ENCODE measurements around the gene SSC5D.
"Not testable (repeated sequence)": the region's sequence is repeated elsewhere in the genome, so short reads cannot be mapped to it uniquely, and the experiment has no call there.

The SSC5D gene

DNA sequence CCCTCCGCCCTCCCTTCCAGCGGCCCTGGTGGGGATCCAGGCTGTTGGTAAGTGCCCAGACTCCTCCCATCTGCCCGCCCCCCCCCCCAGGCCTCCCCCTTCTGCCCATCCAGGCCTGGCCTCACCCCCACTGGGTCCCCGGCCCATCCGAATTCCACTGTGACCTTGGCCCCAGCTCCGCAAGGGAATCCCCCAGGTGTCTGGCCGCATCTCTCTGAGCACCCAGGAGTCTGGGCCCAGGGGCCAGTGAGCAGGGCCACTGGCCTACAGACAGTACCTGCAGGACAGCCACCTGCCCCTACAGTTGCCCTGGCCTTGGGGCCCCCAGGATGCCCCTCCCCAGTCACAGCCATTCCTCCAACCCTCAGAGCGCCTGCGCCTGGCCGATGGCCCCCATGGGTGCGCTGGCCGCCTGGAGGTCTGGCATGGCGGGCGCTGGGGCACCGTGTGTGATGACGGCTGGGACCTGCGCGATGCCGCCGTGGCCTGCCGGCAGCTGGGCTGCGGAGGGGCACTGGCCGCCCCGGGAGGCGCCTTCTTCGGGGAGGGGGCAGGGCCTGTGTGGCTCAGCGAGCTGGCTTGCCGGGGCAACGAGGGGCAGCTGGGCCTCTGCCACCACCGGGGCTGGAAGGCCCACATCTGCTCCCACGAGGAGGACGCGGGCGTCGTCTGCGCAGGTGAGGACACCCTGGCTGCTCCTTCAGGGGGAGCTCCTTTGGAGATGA lies 912 bp downstream of the SSC5D start:
- DNase-seq: no peak

DNA sequence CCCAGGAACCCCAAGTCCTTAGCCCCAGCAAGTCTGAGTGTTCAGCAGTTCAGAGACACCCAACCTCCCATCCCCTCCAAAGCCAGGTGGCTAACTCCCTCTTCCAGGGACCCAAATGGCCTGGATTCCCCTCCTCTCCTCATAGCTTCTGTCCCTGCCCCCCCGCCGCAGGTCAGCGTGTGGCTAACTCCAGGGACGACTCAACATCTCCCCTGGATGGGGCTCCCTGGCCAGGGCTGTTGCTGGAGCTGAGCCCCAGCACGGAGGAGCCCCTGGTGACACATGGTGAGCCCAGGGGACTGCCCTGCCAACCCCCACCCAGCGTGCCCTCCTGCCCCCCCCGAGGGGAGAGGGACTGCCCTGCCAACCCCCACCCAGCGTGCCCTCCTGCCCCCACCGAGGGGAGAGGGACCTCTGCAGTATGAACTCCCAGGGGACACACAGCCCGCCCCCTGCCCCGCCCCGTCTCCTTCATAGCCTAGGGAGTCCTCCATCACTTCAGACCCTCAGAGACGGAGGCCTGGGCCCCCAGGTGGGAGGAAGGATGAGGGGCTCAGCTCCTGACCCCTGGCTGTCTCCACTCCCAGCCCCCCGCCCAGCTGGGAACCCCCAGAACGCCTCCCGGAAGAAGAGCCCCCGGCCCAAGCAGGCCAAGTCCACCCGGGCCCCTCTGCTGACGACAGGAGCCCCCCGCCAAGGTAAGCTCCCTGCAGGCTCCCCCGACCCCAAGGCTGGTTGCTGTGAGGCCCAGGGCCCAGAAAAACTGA lies 1.7 kb downstream of the SSC5D start:
- DNase-seq: no peak

DNA sequence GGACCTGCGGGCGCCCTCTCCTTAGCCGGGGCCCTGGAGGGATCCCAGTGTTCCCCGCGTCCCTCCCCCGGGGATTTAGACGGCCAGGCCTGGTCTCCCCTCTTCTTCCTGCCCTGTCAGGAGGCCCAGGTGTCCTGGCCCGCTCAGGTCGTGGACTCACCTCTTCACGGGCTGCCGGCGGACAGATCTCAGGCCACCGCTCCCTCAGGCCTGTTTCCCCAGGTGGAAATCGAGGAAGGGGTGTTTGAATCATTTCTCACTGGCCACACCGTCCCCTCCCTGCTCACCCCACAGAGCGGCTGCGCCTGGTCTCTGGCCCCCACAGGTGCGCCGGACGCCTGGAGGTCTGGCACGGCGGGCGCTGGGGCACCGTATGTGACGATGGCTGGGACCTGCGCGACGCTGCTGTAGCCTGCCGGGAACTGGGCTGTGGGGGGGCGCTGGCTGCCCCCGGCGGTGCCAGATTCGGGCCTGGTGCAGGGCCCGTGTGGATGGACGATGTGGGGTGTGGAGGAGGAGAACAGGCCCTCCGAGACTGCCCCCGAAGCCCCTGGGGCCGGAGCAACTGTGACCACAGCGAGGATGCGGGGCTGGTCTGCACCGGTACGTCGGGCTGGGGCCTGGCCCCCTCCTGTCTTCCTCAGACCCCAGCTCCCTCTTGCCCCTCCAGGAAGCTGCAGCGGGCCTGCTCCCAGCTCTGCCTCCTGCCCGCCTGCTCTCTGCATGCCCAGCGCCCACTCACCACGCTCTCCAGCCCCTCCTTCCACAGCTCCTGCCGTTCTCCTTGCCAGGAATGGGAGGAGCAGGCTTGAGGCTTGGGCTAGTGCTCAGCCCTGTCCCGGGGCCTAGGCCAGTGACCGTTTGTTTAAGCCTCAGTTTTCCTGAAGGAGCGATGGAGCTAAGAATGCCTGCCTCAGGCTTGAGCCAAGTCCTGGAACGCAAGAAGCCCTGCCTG lies 2.5 kb downstream of the SSC5D start:
- no peak for DNase-seq

DNA sequence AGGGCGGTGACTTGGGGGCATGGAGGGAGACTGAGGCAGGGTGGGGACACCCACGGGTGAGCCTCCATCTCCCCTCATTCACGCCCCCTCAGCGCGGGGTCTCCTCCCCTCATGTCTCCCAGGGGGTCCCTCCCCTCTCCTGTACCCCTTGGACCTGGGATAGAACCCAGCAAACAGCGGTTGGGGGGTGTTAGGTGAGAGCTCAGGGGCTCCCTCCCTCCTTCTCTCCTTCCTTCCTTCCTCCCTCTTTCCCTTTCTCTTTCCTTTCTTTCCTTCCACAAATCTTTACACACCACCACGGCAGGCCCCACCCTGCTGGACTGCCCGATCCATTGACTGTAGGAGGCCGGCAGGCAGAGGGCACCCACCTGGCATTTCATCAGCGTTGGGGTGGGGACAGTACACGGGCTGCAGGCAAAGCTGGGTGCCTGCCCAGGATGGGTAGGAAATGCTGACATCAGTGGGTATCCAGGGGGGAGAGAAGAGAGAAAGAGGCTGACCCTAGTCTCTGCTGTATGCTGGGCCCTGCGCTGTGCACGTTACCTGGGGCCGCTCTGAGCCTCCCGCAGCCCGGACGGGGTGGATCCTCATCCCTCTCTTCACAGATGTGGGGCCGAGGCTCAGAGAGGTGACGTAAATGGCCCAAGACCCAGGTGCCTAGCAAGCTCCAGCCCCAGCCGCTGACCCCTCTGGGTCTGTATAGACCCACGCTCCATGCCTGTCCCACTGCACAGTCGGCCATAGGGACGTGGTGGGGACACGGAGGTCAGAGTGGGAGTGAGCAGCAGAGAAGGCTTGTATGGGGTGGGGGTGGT lies 3.5 kb downstream of the SSC5D start:
- no peak for DNase-seq

DNA sequence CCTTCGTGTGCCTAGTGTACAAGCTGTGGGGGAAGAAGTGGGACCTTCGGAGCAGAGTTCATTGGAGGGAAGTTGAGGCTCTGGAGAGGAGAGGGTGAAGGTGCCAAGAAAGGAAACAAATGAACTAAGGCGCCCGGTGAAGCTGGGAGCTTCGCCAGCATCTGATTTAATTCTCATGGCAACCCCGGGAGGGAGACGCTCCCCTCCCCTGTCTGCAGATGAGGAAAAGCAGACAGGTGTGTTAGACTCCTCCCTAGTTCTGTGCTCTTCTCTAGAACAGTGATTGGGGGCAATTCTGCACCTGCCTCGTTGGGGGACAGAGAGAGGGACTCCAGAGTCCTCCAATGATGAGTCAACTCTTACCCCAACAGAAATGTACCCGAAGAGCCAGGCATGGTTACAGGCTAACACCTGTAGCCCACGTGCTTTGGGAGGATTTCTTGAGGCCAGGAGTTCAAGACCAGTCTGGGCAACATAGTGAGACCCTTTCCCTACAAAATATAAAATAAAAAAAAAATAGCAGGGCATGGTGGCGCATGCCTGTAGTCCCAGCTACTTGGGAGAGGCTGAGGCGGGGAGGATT lies 4.2 kb downstream of the SSC5D start:
- no peak for DNase-seq

DNA sequence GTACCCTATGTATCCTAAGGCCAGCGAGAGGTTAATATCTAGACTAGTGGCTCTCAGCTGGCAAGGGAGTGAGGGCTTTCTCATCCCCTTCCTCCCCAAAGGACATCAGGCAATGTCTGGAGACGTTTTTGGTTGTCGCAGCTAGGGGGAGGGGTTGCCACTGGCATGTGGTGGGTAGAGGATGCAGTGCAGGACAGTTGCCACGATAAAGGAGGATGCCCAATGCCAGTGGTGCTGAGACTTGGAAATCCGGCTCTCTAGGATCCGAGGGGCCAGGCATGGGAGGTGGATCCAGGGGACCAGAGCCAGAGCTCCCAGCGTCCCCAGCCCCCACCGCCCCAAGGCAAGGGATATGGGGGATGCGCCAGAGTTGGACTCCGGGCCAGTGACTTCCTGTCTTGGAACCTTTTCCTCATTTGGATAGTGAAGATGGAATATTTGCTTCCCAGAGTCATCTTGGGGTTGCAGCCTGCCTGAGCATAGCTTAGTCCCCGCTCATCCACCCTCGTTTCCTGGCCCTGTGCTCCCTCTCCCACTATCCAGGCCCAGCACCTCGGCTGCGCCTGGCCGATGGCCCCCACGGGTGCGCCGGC lies 4.9 kb downstream of the SSC5D start:
- DNase-seq: no peak

DNA sequence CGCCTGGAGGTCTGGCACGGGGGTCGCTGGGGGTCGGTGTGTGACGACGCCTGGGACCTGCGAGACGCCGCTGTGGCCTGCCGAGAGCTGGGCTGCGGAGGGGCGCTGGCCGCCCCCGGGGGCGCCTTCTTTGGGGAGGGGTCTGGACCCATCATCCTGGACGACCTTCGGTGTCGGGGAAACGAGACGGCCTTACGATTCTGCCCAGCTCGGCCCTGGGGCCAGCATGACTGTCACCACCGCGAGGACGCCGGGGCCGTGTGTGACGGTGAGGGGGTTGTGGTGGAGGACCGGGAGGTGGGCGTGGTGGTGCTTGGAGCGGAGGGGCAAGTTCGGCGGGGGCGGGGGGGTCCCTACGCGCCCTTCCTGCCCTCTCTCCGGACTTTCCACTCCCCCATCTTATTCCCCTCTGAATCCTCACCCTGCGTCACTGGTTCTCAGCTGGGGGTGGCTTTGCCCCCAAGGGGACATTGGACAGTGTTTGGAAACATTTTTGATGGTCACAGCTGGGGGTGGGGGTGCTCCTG lies 5.5 kb downstream of the SSC5D start:
- DNase-seq: no peak

DNA sequence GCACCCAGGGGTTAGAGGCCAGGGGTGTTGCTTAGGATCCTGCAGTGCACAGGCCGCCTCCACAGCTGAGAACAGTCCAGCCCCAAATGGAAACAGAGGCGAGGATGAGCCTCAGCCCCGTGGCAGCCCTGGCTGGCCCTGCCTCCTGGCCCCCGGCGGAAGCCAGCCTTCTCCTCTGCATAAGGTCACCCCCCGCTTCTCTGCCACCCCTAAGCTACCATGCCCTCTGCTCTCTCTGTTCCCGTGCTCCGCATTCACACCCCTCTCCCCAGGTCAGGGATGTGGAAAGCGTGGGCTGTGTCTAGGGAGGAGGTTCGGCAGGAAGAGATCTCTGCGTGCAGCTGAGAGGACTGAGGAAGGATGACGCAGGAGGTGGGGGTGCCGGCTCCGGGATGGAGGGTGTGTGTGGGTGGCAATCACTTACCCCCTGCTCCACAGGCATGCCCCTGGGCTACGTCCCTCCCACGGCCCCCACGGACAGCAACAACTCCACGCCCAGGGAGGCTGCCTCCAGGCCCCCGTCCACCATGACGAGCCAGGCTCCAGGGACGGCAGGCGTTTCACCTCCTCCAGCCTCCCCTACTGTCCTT lies 6.0 kb downstream of the SSC5D start:
- no peak for DNase-seq

DNA sequence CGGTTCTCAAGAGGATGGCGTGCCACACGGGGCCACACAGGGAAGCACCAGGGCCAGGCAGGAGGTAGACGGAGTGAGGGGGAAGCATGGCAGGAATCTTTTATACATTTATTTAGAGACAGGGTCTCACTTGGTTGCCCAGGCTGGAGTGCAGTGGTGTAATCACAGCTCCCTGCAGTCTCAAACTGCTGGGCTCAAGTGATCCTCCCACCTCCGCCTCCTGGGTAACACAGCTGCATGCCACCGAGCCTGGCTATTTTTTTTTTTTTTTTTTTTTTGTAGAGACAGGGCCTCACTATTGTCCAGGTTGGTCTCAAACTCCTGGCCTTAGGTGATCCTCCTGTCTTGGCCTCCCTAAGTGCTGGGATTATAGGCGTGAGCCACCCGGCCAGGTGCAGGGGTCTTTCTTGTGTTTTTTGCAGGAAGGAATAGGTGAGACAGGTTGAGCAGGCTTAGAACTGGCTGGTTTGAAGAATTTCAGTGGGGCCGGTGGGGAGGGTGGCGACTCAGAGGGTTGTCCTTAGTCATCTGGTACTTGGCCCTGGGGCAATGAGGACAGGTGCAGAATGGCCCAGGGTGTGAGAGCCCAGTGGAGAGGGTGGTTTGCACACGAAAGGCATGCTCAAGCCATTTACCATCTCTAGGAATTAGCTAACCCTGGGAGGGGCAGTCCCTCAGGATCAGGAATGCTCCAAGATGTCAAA lies 7.6 kb downstream of the SSC5D start:
- no peak for DNase-seq

DNA sequence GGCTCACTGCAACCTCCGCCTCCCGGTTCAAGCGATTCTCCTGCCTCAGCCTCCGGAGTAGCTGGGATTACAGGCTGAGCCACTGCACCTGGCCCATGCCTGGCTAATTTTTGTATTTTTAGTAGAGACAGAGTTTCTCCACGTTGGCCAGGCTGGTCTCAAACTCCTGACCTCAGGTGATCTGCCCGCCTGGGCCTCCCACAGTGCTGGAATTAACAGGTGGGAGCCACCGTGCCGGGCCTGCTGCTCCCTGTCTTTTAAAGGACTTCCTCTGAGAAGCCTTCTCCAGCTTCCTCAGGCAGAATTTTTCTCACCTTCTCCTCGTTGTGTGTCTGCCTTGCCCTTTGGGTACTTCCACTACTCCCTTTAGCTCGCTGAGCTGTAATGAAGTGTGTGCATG lies 8.6 kb downstream of the SSC5D start:
- not testable (repeated sequence) for DNase-seq

DNA sequence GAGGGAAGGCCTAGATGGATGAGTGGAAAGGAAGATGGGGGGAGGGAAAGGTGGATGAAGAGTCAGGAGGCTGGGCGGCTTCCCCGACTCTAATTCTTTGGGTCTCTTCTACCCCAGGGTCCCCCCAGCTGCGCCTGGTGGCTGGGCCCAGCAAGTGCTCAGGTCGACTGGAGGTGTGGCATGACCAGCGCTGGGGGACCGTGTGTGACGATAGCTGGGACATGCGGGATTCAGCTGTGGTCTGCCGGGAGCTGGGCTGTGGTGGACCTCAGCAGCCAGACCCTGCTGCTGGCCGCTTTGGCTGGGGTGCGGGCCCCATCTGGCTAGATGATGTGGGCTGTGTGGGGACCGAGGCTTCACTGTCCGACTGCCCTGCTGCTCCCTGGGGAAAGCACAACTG lies 9.5 kb downstream of the SSC5D start:
- no peak for DNase-seq

DNA sequence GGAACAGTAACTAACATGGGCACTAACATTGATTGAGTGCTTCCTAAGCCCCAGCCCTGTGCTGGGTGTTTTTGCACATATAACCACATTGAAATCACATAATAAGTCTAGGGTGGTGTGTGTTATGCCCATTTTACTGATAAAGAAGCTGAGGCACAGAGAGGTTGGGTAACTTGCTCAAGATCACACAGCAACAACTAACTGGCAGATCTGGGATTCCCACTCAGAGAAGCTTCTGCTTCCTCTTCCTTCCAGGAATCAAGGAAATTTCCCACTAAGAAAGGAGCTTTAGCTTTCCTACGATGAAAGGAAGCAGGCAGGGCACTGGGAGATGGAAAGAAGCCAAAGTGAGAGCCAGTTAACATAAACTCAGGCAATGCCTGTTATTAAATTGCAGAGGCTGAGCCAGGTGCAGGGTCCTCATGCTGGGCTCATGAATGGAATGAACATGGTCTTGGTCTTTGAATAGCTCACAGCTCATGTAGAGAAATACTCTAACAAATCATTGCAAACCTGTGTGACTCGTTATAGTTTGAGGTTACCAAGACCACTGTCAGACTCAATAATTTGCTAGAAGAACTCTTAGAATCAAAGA lies 10.1 kb downstream of the SSC5D start:
- no peak for DNase-seq

DNA sequence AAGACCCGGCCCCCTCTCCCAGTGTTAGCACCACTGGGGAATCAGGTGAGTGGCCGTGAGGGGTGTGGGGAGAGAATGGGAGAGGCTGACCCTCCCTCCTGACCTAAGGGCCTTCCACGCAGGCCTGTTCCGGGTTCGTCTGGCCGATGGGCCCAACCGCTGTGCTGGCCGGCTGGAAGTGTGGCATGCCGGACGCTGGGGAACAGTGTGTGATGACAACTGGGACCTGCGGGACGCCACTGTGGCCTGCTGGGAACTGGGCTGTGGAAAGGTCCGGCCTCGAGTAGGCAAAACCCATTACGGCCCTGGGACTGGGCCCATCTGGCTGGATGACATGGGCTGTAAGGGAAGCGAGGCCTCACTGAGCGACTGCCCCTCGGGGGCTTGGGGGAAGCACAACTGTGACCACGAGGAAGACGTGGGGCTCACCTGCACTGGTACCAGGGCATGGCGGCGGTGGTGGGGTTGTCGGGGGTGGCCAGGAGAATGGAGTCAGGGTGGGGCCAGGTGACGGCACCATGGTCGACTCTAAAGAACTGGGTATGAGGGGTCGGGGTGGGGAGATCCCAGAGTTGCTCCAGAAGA lies 12.2 kb downstream of the SSC5D start:
- DNase-seq: no peak

DNA sequence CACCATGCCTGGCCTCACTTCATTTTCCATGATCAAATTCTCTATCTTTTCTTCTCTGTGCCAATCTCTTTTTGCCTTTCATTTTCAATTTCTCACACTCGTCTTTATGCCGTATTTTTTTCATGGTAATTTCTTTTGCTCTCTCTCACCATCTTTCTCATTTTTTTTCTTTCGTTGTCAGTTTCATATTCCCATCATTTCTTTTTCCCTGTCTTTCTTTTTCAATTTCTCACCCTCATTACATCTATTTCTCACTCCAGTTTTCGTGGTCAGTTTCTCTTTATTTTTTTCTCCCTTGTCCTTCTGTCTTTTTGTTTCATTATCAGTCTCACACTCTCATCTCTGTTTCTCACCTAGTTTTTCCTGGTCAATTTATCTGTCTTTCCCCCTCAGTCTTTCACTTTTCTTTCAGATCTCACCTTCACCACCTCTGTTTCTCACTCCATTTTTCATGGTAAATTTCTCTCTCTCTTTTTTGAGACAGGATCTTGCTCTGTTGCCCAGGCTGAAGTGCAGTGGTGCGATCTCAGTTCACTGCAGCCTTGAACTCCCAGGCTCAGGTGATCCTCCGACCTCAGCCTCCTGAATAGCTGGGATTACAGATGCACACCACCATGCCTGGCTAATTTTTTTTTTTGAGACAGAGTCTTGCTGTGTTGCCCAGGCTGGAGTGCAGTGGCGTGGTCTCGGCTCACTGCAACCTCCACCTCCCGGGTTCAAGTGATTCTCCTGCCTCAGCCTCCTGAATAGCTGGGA lies 14.1 kb downstream of the SSC5D start:
- DNase-seq: no peak

DNA sequence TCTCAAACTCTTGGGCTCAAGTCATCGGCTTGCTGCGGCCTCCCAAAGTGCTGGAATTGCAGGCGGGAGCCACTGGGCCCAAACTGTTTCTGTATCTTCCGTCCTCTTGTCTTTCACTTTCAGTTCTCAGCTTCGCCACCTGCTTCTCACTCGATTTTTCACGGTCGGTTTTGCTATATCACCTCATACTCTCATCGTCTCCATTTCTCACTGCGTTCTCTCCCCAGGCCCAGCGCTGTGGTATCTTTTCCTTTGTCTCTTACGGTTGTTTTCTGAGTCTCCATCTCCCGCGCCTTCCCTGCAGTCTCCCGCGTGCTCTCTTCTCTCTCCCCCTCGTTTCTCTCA lies 14.9 kb downstream of the SSC5D start:
- no peak for DNase-seq

DNA sequence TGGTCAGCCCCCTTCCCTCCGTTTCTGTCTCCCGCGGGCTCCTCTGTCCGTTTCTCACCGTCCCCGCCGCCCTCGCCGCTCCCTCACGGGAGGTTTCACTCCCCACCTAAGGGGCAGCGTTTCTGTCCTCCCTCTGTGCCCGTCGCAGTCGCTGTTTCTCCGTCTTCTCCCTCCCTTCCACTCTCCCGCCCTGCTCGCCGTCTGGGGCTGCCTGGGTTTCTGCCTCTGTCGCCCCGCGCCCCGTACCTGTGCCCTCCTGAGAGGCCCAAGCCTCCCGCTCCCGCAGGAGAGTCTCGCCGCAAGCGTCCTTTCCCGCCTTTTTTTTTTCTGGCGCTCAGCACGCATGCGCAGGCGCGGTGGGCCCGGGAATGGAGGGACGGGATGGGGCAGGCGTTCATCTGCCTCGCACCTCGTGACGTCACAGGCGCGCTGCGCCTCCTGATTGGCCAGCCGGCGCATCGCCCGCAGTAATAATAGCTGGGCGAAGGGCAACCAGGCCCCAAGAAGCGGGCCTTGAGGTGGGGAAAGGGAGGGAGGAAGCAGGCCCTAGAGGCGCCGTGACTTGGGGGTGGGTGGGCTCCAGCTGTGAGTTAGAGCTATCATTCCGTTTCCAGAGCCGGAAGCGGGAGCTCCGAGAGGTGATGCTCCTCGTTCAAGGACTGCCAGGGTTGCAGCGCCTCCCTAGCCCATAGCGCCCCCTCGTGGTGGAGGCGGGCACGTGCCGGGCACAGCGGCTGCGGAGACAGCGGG lies 15.4 kb downstream of the SSC5D start:
- peak; percentile 94 for DNase-seq

DNA sequence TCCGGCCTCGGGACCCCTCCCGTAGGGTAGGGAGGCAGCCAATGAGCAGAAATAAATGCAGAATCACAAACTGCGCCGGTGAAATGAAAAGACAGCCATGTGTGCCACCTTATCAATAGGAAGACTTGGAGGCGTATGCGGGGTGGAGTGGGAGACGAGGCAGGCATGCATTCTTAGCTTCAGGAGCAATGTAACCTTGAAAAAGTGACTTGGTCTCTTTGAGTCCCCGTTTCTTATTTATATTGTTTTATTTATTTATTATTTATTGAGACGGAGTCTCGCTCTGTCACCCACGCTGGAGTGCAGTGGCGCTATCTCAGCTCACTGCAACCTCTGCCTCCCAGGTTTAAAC lies 16.0 kb downstream of the SSC5D start:
- DNase-seq: no peak

DNA sequence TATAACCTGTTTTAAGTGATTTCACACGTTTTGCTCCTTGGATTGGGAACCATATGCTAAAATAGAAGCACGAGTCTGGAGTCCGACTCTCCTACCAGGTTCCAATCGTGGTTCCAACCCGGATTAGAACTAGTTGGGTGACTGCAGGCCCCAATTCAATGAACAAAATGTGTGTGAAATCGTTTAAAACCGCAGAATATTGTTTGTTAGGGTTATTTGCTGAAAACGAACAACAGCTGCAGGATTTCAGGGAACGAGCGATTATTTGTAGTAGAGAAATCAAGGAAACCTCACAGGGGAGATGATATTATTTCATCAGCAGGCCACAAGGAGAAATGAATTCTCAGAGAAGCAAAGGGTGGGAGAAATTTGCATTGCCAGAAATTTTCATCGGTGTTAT lies 16.7 kb downstream of the SSC5D start:
- no peak for DNase-seq

Measured in stimulated activated CD4-positive, alpha-beta T cell treated with anti-CD3 and anti-CD28 coated beads, Interleukin-12 subunit alpha, Interleukin-12 subunit beta, amount 100 ng/mL, for 4 hours (primary cell).